ENCODE results near the gene GBP1.

- TF ChIP-seq EZH2 (IDR thresholded peaks at IDR 0.05; ENCODE audit: borderline replicate concordance, low read depth, low read length, severe bottlenecking) = no peak
- TF ChIP-seq CTCF (IDR thresholded peaks at IDR 0.05; ENCODE audit: extremely low read depth in 1 of 2, insufficient read depth in 1 of 2, low read depth in 1 of 2, low read length in 2 of 2) = no peak
- no peak for TF ChIP-seq POLR2A (IDR thresholded peaks at IDR 0.05; ENCODE audit: low read depth, low read length)
These were observed 48.0 kb upstream of the GBP1 start for GRCh38 chr1:89112871-89113613.

All from endothelial cell of umbilical vein (primary cell).